Measurements from ENCODE around the gene LMO1. TPM values are rescaled to one million over a fixed set of nuclear protein-coding genes. Genes with fewer than 3 reads are reported as not detected.

The LMO1 gene
- total and polyA plus RNA-seq, 11 donors = 0.42 to 4.1 (median 2.1) TPM; not detected in 1

GRCh38 chr11:8298801-8299786 is 35.4 kb upstream of the LMO1 start:
- ATAC-seq (no peak), DNase-seq (no peak)
- intact Hi-C loops (cut with DNase I) = no loop called here
- Histone ChIP-seq H3K27ac (no peak overlapping the region), H3K27me3 (peaks cover 0 to 4% (median 0%) of the 10 kb centered on the region in 9 donors), H3K36me3 (no peaks in the 10 kb centered on the region), H3K9me3 (peaks cover 0 to 12% (median 0%) of the 10 kb centered on the region in 12 donors), H3K4me3 (no peak overlapping the region), H3K4me1 (peaks cover 0 to 3% (median 0%) of the 10 kb centered on the region in 12 donors)
- TF ChIP-seq CTCF (IDR thresholded peaks at IDR 0.05) (no peak), POLR2A (IDR thresholded peaks at IDR 0.05) (no peak)
- WGBS, 4 donors = 86 to 90% (median 87%) methylated on average over 13 of the region's 13 CpGs

GRCh38 chr11:8297781-8298440 is 34.2 kb upstream of the LMO1 start:
- Histone ChIP-seq H3K9me3 (peaks cover 0 to under 1% (median 0%) of the 10 kb centered on the region in 12 donors), H3K4me3 (no peak overlapping the region), H3K27me3 (peaks cover 0 to 9% (median 0%) of the 10 kb centered on the region in 9 donors), H3K27ac (no peak overlapping the region), H3K4me1 (peaks cover 0 to 3% (median 0%) of the 10 kb centered on the region in 12 donors), H3K36me3 (no peaks in the 10 kb centered on the region)
- TF ChIP-seq POLR2A (IDR thresholded peaks at IDR 0.05) = no peak
- TF ChIP-seq CTCF (IDR thresholded peaks at IDR 0.05) = no peak
- 91 to 97% (median 96%) methylated on average over 3 to 5 of the region's 5 CpGs for WGBS, 4 donors
- ATAC-seq (no peak), DNase-seq (no peak)
- intact Hi-C loops (cut with DNase I) = no loop called here

GRCh38 chr11:8296872-8297271 is 33.2 kb upstream of the LMO1 start:
- H3K27ac ChIP-seq = no peak overlapping the region
- H3K4me3 ChIP-seq = no peak overlapping the region
- H3K36me3 ChIP-seq = no peaks in the 10 kb centered on the region
- H3K4me1 ChIP-seq = peaks cover 0 to 3% (median 0%) of the 10 kb centered on the region in 12 donors
- peak in 1 of 5 donors; percentile 9 for DNase-seq
- 71 to 82% (median 80%) methylated on average over 5 of the region's 5 CpGs for WGBS, 4 donors
- intact Hi-C loops (cut with DNase I) = no loop called here
- TF ChIP-seq POLR2A (IDR thresholded peaks at IDR 0.05) (no peak), CTCF (IDR thresholded peaks at IDR 0.05) (no peak)
- peaks cover 0 to 9% (median 0%) of the 10 kb centered on the region in 9 donors for H3K27me3 ChIP-seq
- no peaks in the 10 kb centered on the region for H3K9me3 ChIP-seq
- ATAC-seq = no peak

Data from heart left ventricle (tissue), 16 donors.